ENCODE measurements around the gene ANKMY1. TPM values are rescaled to one million over a fixed set of nuclear protein-coding genes. Genes with fewer than 3 reads are reported as not detected.
A peak's percentile ranks its signal among the peaks of the same experiment; 100 is the strongest.

The ANKMY1 gene
- total RNA-seq, 1 donor from 2014 or later = 28.5 TPM

DNA sequence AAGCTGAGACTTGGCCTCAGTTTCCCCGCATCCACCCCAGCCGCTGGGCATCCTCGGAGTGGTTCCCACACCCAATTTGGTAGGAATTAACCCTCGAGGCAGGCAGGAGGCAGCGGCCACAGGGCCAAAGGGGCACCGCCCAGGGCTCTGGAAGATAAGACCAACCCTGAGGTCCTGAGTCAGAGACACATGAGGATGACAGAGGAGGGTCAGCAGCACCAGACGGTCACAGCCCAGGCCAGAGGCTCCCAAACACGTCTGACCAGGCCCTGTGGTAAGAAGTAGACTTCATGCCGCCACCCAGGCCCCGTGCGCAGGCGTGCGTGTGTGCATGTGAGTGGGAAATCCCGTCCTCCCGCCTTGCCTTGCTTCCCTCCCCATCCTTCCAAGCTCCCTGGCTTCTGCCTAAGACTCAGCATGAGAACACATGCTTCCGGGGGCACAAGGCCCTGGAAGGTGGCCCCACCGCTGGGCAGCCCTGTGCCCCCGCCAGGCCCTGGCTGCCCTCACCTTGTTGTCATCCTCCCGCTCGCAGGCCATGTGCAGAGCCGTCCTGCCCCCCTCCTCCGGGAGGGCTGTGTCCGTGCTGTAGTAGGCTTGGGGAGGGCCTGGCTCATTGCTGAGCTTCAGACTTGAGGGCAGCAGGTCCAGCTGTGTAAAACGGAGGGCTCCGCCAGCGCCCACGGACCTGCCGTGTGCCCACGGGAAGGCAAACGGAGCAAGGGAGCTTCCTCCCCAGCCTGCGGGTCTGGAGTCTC, 46.3 kb downstream of the ANKMY1 start:
- peak; percentile 75 for DNase-seq (ENCODE audit: extremely low spot score, unreplicated experiment)
- Mint-ChIP-seq H3K27me3 (ENCODE audit: unreplicated experiment) (no peaks in the 10 kb centered on the region), H3K4me3 (ENCODE audit: unreplicated experiment) (no peak overlapping the region), H3K27ac (ENCODE audit: unreplicated experiment) (no peak overlapping the region), H3K36me3 (ENCODE audit: unreplicated experiment) (peaks cover 14% of the 10 kb centered on the region), H3K4me1 (ENCODE audit: unreplicated experiment) (peaks cover 5% of the 10 kb centered on the region), H3K9me3 (ENCODE audit: unreplicated experiment) (no peaks in the 10 kb centered on the region)
- TF ChIP-seq CTCF (IDR thresholded peaks at IDR 0.05) = no peak

- TF ChIP-seq CTCF (IDR thresholded peaks at IDR 0.05) = no peak
- DNase-seq (ENCODE audit: extremely low spot score, unreplicated experiment) = peak; percentile 80
- no peaks in the 10 kb centered on the region for H3K27me3 Mint-ChIP-seq (ENCODE audit: unreplicated experiment)
- peaks cover 15% of the 10 kb centered on the region for H3K36me3 Mint-ChIP-seq (ENCODE audit: unreplicated experiment)
- no peak overlapping the region for H3K4me3 Mint-ChIP-seq (ENCODE audit: unreplicated experiment)
- no peak overlapping the region for H3K27ac Mint-ChIP-seq (ENCODE audit: unreplicated experiment)
- no peaks in the 10 kb centered on the region for H3K9me3 Mint-ChIP-seq (ENCODE audit: unreplicated experiment)
- peaks cover 5% of the 10 kb centered on the region for H3K4me1 Mint-ChIP-seq (ENCODE audit: unreplicated experiment)
These were observed 47.1 kb downstream of the ANKMY1 start for GRCh38 chr2:240510513-240511210.

GRCh38 chr2:240509667-240510512, 47.9 kb downstream of the ANKMY1 start:
- TF ChIP-seq CTCF (IDR thresholded peaks at IDR 0.05) = no peak
- peak; percentile 73 for DNase-seq (ENCODE audit: extremely low spot score, unreplicated experiment)
- H3K9me3 Mint-ChIP-seq (ENCODE audit: unreplicated experiment) = no peaks in the 10 kb centered on the region

GRCh38 chr2:240508832-240509545, 48.8 kb downstream of the ANKMY1 start:
- H3K27ac Mint-ChIP-seq (ENCODE audit: unreplicated experiment) = no peak overlapping the region
- peak; percentile 30 for DNase-seq (ENCODE audit: extremely low spot score, unreplicated experiment)
- H3K4me1 Mint-ChIP-seq (ENCODE audit: unreplicated experiment) = peaks cover 2% of the 10 kb centered on the region
- no peak overlapping the region for H3K4me3 Mint-ChIP-seq (ENCODE audit: unreplicated experiment)
- H3K27me3 Mint-ChIP-seq (ENCODE audit: unreplicated experiment) = no peaks in the 10 kb centered on the region
- peaks cover 17% of the 10 kb centered on the region for H3K36me3 Mint-ChIP-seq (ENCODE audit: unreplicated experiment)
- TF ChIP-seq CTCF (IDR thresholded peaks at IDR 0.05) = no peak
- no peaks in the 10 kb centered on the region for H3K9me3 Mint-ChIP-seq (ENCODE audit: unreplicated experiment)

More at GRCh38 chr2:240509667-240510512, 47.9 kb downstream of the ANKMY1 start:
- Mint-ChIP-seq H3K27ac (ENCODE audit: unreplicated experiment) (no peak overlapping the region), H3K4me1 (ENCODE audit: unreplicated experiment) (peaks cover 5% of the 10 kb centered on the region), H3K27me3 (ENCODE audit: unreplicated experiment) (no peaks in the 10 kb centered on the region), H3K36me3 (ENCODE audit: unreplicated experiment) (peaks cover 17% of the 10 kb centered on the region), H3K4me3 (ENCODE audit: unreplicated experiment) (no peak overlapping the region)

Data from osteocyte (in vitro differentiated cells).